GM19240 (cell line): Measurements from ENCODE around the gene PLEKHA4.
"Not testable (repeated sequence)": the region's sequence is repeated elsewhere in the genome, so short reads cannot be mapped to it uniquely, and the experiment has no call there.

ENCODE experiments used
- DNase-seq: peaks from one replicate; pipeline ENCODE4 v3.0.0; 2011; ENCODE audit warnings: low spot score; ENCODE audit not compliant: insufficient read length

PLEKHA4 gene

GRCh38 chr19:48799358-48800300 lies 68.8 kb downstream of the PLEKHA4 start:
- no peak for DNase-seq

GRCh38 chr19:48798937-48799336 lies 69.5 kb downstream of the PLEKHA4 start:
- DNase-seq: no peak

- no peak for DNase-seq
These were observed 71.3 kb downstream of the PLEKHA4 start for GRCh38 chr19:48797103-48797502.

- DNase-seq: no peak
These were observed 71.9 kb downstream of the PLEKHA4 start for GRCh38 chr19:48796298-48797083.

- DNase-seq: no peak
These were observed 72.7 kb downstream of the PLEKHA4 start for GRCh38 chr19:48795685-48796070.

GRCh38 chr19:48795055-48795684 lies 73.2 kb downstream of the PLEKHA4 start:
- peak; percentile 94 for DNase-seq

- no peak for DNase-seq
These were observed 74.1 kb downstream of the PLEKHA4 start for GRCh38 chr19:48794291-48794690.

GRCh38 chr19:48793271-48793670 lies 75.1 kb downstream of the PLEKHA4 start:
- no peak for DNase-seq

GRCh38 chr19:48787331-48787730 lies 81.1 kb downstream of the PLEKHA4 start:
- not testable (repeated sequence) for DNase-seq
